HG03039 (cell line): ENCODE results near the gene OR51B2.

Experiments
- ATAC-seq: cut with Tn5 transposase; IDR thresholded peaks from one replicate; pipeline ENCODE4 v1.9.1; 2021; ENCODE audit warnings: mild to moderate bottlenecking, moderate library complexity; ENCODE audit not compliant: unreplicated experiment

Gene OR51B2

GRCh38 chr11:5284637-5285036 is 39.5 kb downstream of the OR51B2 start:
- ATAC-seq = no peak

- no peak for ATAC-seq
Observed at GRCh38 chr11:5283882-5284281, 40.2 kb downstream of the OR51B2 start.

GRCh38 chr11:5283086-5283485 is 41.0 kb downstream of the OR51B2 start:
- no peak for ATAC-seq

- ATAC-seq = no peak
Observed at GRCh38 chr11:5282628-5283027, 41.5 kb downstream of the OR51B2 start.

- ATAC-seq = no peak
Observed at GRCh38 chr11:5281596-5281995, 42.5 kb downstream of the OR51B2 start.

GRCh38 chr11:5280582-5281102 is 43.5 kb downstream of the OR51B2 start:
- peak; percentile 95 for ATAC-seq

- no peak for ATAC-seq
Observed at GRCh38 chr11:5279471-5280090, 44.5 kb downstream of the OR51B2 start.

GRCh38 chr11:5277807-5278382 is 46.2 kb downstream of the OR51B2 start:
- no peak for ATAC-seq

GRCh38 chr11:5276697-5277096 is 47.4 kb downstream of the OR51B2 start:
- no peak for ATAC-seq

GRCh38 chr11:5275369-5276110 is 48.6 kb downstream of the OR51B2 start:
- no peak for ATAC-seq

- no peak for ATAC-seq
Observed at GRCh38 chr11:5274395-5274794, 49.7 kb downstream of the OR51B2 start.
